Neural crest cell (in vitro differentiated cells): Measurements from ENCODE around the gene CCL22. TPM values are rescaled to one million over a fixed set of nuclear protein-coding genes. Genes with fewer than 3 reads are reported as not detected.
"Not testable (repeated sequence)": the region's sequence is repeated elsewhere in the genome, so short reads cannot be mapped to it uniquely, and the experiment has no call there.

Experiments
- DNase-seq: peaks from one replicate; pipeline ENCODE4 v3.0.0; 2021; ENCODE audit warnings: low read depth, mixed read lengths, low spot score
- H3K27ac Mint-ChIP-seq: one replicate; pipeline ENCODE4 v1.8.0; 2021; ENCODE audit warnings: mild to moderate bottlenecking, mixed read lengths; ENCODE audit not compliant: unreplicated experiment
- H3K27me3 Mint-ChIP-seq: 2 replicates; pipeline ENCODE4 v1.8.0; 2021; ENCODE audit warnings: low read depth, mild to moderate bottlenecking, mixed read lengths
- H3K36me3 Mint-ChIP-seq: 2 replicates; pipeline ENCODE4 v1.8.0; 2021; ENCODE audit warnings: low read depth, mild to moderate bottlenecking, mixed read lengths
- H3K4me1 Mint-ChIP-seq: 2 replicates; pipeline ENCODE4 v1.8.0; 2021; ENCODE audit warnings: mixed read lengths
- H3K4me3 Mint-ChIP-seq: one replicate; pipeline ENCODE4 v1.8.0; 2021; ENCODE audit warnings: mild to moderate bottlenecking, mixed read lengths
- H3K9me3 Mint-ChIP-seq: 2 replicates; pipeline ENCODE4 v1.8.0; 2021; ENCODE audit warnings: mixed read lengths
- CTCF ChIP-seq: fragments of 200-600 bp; sonication (generic); conservative IDR thresholded peaks from 2 replicates; pipeline ENCODE4 v1.5.0; 2021; ENCODE audit warnings: antibody characterized with exemption, mild to moderate bottlenecking
- total RNA-seq: library from RNA; stranded (reverse); gene quantifications from 2 replicates; pipeline ENCODE4 v1.2.1, GENCODE V29; 2021

Gene CCL22
- total RNA-seq, 1 donor from 2014 or later = not detected

- TF ChIP-seq CTCF = no peak
- Mint-ChIP-seq H3K4me3 (no peak overlapping the region), H3K4me1 (peaks cover 4% of the 10 kb centered on the region), H3K9me3 (no peaks in the 10 kb centered on the region), H3K36me3 (no peaks in the 10 kb centered on the region), H3K27me3 (peaks cover 2% of the 10 kb centered on the region), H3K27ac (no peak overlapping the region)
- DNase-seq = no peak
Measured at GRCh38 chr16:57392694-57393093, 34.1 kb downstream of the CCL22 start.

GRCh38 chr16:57394444-57394843, 35.9 kb downstream of the CCL22 start:
- peaks cover 2% of the 10 kb centered on the region for H3K27me3 Mint-ChIP-seq
- TF ChIP-seq CTCF = no peak
- H3K27ac Mint-ChIP-seq = no peak overlapping the region
- no peaks in the 10 kb centered on the region for H3K36me3 Mint-ChIP-seq
- H3K4me3 Mint-ChIP-seq = no peak overlapping the region
- no peak for DNase-seq
- no peaks in the 10 kb centered on the region for H3K9me3 Mint-ChIP-seq
- peaks cover 4% of the 10 kb centered on the region for H3K4me1 Mint-ChIP-seq

GRCh38 chr16:57395026-57395425, 36.4 kb downstream of the CCL22 start:
- Mint-ChIP-seq H3K27me3 (peaks cover 2% of the 10 kb centered on the region), H3K36me3 (no peaks in the 10 kb centered on the region), H3K27ac (no peak overlapping the region), H3K4me3 (no peak overlapping the region), H3K4me1 (peaks cover 4% of the 10 kb centered on the region), H3K9me3 (no peaks in the 10 kb centered on the region)
- DNase-seq = no peak
- TF ChIP-seq CTCF = no peak

- Mint-ChIP-seq H3K27me3 (peaks cover 2% of the 10 kb centered on the region), H3K9me3 (no peaks in the 10 kb centered on the region), H3K36me3 (no peaks in the 10 kb centered on the region), H3K27ac (no peak overlapping the region), H3K4me3 (no peak overlapping the region), H3K4me1 (no peaks in the 10 kb centered on the region)
- TF ChIP-seq CTCF = no peak
- no peak for DNase-seq
Measured at GRCh38 chr16:57396786-57397185, 38.2 kb downstream of the CCL22 start.

- not testable (repeated sequence) for H3K36me3 Mint-ChIP-seq, H3K27me3 Mint-ChIP-seq, DNase-seq, H3K4me3 Mint-ChIP-seq, H3K4me1 Mint-ChIP-seq, H3K27ac Mint-ChIP-seq, H3K9me3 Mint-ChIP-seq
Measured at GRCh38 chr16:57397493-57397892, 38.9 kb downstream of the CCL22 start.

- H3K4me1 Mint-ChIP-seq = no peaks in the 10 kb centered on the region
- no peak for DNase-seq
- no peaks in the 10 kb centered on the region for H3K9me3 Mint-ChIP-seq
- peaks cover 16% of the 10 kb centered on the region for H3K27me3 Mint-ChIP-seq
- H3K4me3 Mint-ChIP-seq = no peak overlapping the region
- TF ChIP-seq CTCF = no peak
- no peaks in the 10 kb centered on the region for H3K36me3 Mint-ChIP-seq
- H3K27ac Mint-ChIP-seq = no peak overlapping the region
Measured at GRCh38 chr16:57401943-57402640, 43.5 kb downstream of the CCL22 start.
